Panc1 (cell line): ENCODE data around the gene MEGF9. TPM values are rescaled to one million over a fixed set of nuclear protein-coding genes. Genes with fewer than 3 reads are reported as not detected.

Experiments
- ATAC-seq: fragments of 200-7000 bp; cut with Tn5 transposase; 2 replicates; pipeline ENCODE4 v1.9.1; 2020; ENCODE audit warnings: mild to moderate bottlenecking, moderate library complexity
- BruUV-seq: library from RNA; stranded (reverse); fragments of 400-500 nt; replicated peaks from 2 replicates; lab custom pipeline; 2021; lab: Mats Ljungman, UMichigan
- CTCF ChIA-PET: fragments of 300-600 bp; sonication (Branson Sonifier 250); formaldehyde crosslinking; loops from one replicate; lab custom pipeline; 2022; ENCODE audit warnings: antibody characterized with exemption; lab: Charles Lee
- POLR2A ChIA-PET: fragments of 300-600 bp; sonication (Branson Sonifier 250); formaldehyde crosslinking; loops from one replicate; lab custom pipeline; 2022; ENCODE audit warnings: antibody characterized with exemption; lab: Charles Lee
- DNase-seq: peaks from one replicate; pipeline ENCODE4 v3.0.0-alpha.2; 2010; ENCODE audit warnings: low read depth, low spot score
- H3K27ac ChIP-seq: 2 replicates; pipeline ENCODE4 v1.5.1; 2011; ENCODE audit warnings: mild to moderate bottlenecking, low read length, inconsistent platforms
- H3K27me3 ChIP-seq: fragments of 200-500 bp; sonication (Bioruptor generic); 2 replicates; pipeline ENCODE4 v1.6.0; 2014; ENCODE audit warnings: low read length, inconsistent platforms; ENCODE audit not compliant: control insufficient read depth, insufficient read depth
- H3K36me3 ChIP-seq: fragments of 200-500 bp; sonication (Bioruptor generic); 2 replicates; pipeline ENCODE4 v1.5.1; 2014; ENCODE audit warnings: inconsistent platforms, mild to moderate bottlenecking, low read length, moderate library complexity; ENCODE audit not compliant: control insufficient read depth, insufficient read depth
- H3K4me1 ChIP-seq: 2 replicates; pipeline ENCODE4 v1.5.1; 2011; ENCODE audit warnings: inconsistent platforms, mild to moderate bottlenecking, low read length, moderate library complexity; ENCODE audit not compliant: control insufficient read depth, insufficient read depth
- H3K4me3 ChIP-seq, 2 experiments: 2 replicates each; pipeline ENCODE4 v1.5.1; 2011 to 2012; ENCODE audit warnings: low read depth in 2 of 2, low read length in 2 of 2, mild to moderate bottlenecking in 2 of 2, inconsistent platforms in 1 of 2, moderate library complexity in 1 of 2
- H3K9me3 ChIP-seq: fragments of 200-500 bp; sonication (Bioruptor generic); 2 replicates; pipeline ENCODE4 v1.5.1; 2014; ENCODE audit warnings: low read depth, mild to moderate bottlenecking, inconsistent platforms, low read length, moderate library complexity; ENCODE audit not compliant: control insufficient read depth, insufficient read depth
- REST ChIP-seq, 2 experiments: IDR thresholded peaks; 2 replicates each; pipeline ENCODE4 v1.6.1; 2011 to 2012; ENCODE audit warnings: low read depth in 2 of 2, control low read depth in 1 of 2, low read length in 1 of 2, mild to moderate bottlenecking in 1 of 2, moderate library complexity in 1 of 2; ENCODE audit not compliant: insufficient read depth in 1 of 2
- SIN3A ChIP-seq: IDR thresholded peaks from 2 replicates; pipeline ENCODE4 v1.6.1; 2012; ENCODE audit warnings: low read depth, mild to moderate bottlenecking, low read length, moderate library complexity, borderline replicate concordance; ENCODE audit not compliant: insufficient read depth
- TCF7L2 ChIP-seq: IDR thresholded peaks from 2 replicates; pipeline ENCODE4 v1.6.1; 2011; ENCODE audit warnings: mild to moderate bottlenecking, low read depth, low read length, inconsistent platforms
- in situ Hi-C: cut with HindIII; loops from 2 replicates; pipeline ENCODE4 v1.10.0; 2016; ENCODE audit warnings: low sequenced_read_pairs, low pct_unique_long_range_greater_than_20kb
- intact Hi-C: fragments of 100-400 bp; cut with micrococcal nuclease; formaldehyde crosslinking; loops from one replicate; pipeline ENCODE4 v1.10.0; 2022; ENCODE audit not compliant: unreplicated experiment
- total RNA-seq: library from RNA; stranded (reverse); gene quantifications from one replicate; pipeline ENCODE4 v1.2.1, GENCODE V29; 2021; ENCODE audit not compliant: unreplicated experiment
- TF ChIP-seq, protein P1 (sequence below): fragments of 450-650 bp; IDR thresholded peaks from 2 replicates; pipeline ENCODE4 v1.5.1; 2017; ENCODE audit warnings: mild to moderate bottlenecking

The MEGF9 gene
- total RNA-seq, 1 experiment from 2014 or later, result 6.3 TPM

DNA sequence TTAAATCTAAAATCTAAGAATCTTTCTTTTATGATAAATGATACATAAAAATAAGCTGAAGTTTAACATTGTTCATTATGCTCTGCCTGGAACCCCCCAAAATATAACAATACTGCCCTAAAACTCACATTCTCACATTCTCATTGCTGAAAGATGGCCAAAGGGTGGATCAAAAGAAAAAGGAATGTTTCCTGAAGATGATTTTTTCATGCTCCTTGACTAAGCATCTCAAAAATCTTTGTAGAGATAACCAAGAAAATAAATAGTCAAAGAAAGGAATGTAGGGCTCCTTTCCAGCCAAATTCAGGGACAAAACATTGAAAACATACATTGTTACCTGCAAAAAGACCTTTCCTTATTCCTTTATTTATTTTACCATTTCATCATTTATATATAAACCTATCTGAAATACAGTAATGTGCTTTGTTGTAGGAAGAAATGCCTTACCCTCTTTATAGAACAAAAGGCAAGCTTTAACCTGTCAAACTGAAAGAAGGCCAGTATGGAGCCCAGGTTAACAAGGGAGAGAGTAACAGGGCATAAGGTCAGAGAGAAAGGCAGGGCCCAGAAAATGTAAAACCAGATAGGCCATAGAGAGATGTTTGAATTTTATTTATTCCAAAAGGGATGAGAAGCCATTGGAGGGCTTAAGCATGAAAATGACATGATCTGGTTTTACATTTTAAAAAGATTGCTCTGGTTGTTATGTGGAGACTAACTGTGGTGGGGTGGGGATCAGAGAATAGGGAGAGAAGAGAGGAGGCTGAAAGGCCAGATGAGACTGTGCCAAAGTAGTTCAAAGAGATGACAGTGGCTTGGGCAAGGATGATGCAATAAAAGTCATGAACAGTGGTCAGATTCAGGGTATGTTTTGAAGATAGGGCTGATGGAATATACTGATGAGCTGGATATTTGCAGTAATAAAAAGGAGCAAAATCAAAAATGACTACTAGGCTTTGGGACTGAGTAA is 97.0 kb downstream of the MEGF9 start:
- no peak for TF ChIP-seq SIN3A
- no peak for TF ChIP-seq TCF7L2
- in situ Hi-C loops (no loop called here), intact Hi-C loops (loop anchor here (5.0 kb wide), 1 partner anchor 95 kb away; the partner anchor contains the start of gene MEGF9)
- CTCF ChIA-PET, result interaction anchor here (0.6 to 0.8 kb wide), 3 partner anchors 10 to 132 kb away, joined by 3 to 4 read pairs (median 3); no protein-coding TSS in a partner anchor
- BruUV-seq, result no TSS peak
- Histone ChIP-seq H3K27me3 (no peaks in the 10 kb centered on the region), H3K27ac (no peak overlapping the region), H3K4me3 (no peak overlapping the region), H3K4me1 (no peaks in the 10 kb centered on the region), H3K9me3 (no peaks in the 10 kb centered on the region), H3K36me3 (no peaks in the 10 kb centered on the region)
- ATAC-seq, result no peak
- POLR2A ChIA-PET, result no interaction called here
- no peak for DNase-seq

- DNase-seq, result no peak
- intact Hi-C loops, result no loop called here
Observed at GRCh38 chr9:120612218-120612617, 102.1 kb downstream of the MEGF9 start.

More at GRCh38 chr9:120612218-120612617, 102.1 kb downstream of the MEGF9 start:
- Histone ChIP-seq H3K4me3 (no peak overlapping the region), H3K27ac (no peak overlapping the region), H3K27me3 (no peaks in the 10 kb centered on the region), H3K4me1 (no peaks in the 10 kb centered on the region), H3K9me3 (no peaks in the 10 kb centered on the region), H3K36me3 (no peaks in the 10 kb centered on the region)
- ChIA-PET CTCF (interaction anchor here (0.6 kb wide), 1 partner anchor 13 kb away, joined by 7 read pairs; no protein-coding TSS in a partner anchor), POLR2A (no interaction called here)
- no peak for ATAC-seq
- in situ Hi-C loops, result no loop called here
- TF ChIP-seq REST (IDR thresholded peaks at IDR 0.05; ENCODE audit: insufficient read depth in 1 of 2, low read depth in 2 of 2, low read length in 1 of 2), result no peak
- TF ChIP-seq, protein P1, sequence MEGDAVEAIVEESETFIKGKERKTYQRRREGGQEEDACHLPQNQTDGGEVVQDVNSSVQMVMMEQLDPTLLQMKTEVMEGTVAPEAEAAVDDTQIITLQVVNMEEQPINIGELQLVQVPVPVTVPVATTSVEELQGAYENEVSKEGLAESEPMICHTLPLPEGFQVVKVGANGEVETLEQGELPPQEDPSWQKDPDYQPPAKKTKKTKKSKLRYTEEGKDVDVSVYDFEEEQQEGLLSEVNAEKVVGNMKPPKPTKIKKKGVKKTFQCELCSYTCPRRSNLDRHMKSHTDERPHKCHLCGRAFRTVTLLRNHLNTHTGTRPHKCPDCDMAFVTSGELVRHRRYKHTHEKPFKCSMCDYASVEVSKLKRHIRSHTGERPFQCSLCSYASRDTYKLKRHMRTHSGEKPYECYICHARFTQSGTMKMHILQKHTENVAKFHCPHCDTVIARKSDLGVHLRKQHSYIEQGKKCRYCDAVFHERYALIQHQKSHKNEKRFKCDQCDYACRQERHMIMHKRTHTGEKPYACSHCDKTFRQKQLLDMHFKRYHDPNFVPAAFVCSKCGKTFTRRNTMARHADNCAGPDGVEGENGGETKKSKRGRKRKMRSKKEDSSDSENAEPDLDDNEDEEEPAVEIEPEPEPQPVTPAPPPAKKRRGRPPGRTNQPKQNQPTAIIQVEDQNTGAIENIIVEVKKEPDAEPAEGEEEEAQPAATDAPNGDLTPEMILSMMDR, result peak; percentile 37; the same call in 1 of the 2 replicates
- no TSS peak for BruUV-seq
